Measurements from ENCODE around the gene HOXA3. TPM values are rescaled to one million over a fixed set of nuclear protein-coding genes. Genes with fewer than 3 reads are reported as not detected.
A peak's percentile ranks its signal among the peaks of the same experiment; 100 is the strongest.

Gene HOXA3
- total RNA-seq, 6 donors from 2014 or later = 0.20 to 11.4 (median 3.5) TPM

DNA sequence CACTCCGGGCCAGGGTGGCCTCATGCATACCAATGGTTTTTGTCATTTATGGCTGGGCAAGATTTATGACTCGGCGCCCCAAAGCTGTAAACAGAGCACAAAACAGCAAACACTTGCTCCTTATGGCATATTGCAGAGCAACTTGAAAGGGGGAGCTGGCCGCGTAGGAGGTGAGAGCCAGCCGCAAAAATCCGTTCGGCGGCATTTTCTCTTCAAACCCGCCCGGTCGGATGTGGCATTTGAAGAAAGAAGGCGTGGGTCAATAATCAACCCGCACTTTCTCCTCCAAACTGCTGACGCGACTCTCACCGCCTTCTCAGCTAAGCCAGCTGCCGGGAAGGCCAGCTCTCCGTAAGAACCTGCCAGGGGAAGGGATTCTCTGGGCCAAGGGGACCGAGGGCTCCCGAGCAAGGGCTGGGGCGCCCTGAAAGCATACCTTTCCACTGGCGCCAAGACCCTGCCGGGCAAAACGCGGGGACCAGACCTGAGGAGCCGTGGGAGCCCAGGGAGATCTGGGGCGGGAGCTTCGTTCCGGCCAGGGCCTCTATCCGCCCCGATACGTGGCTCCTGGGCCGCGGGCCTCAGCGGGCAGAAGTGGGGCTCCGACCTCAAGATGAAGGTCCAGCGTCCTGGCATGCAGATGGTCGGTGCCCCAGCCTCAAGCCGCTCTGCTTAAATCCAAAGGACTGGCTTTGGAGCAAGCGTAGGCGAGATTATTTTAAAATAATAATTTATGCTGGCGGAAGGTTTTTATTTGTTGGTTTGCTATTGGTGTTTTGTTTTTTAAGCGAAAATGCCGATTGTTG, 37.0 kb downstream of the HOXA3 start:
- no peak for ATAC-seq (ENCODE audit: low FRiP score in 2 of 2)
- TF ChIP-seq EP300 (IDR thresholded peaks at IDR 0.05) (no peak), POLR2A (IDR thresholded peaks at IDR 0.05) (no peak), POLR2AphosphoS5 (IDR thresholded peaks at IDR 0.05) (peak; percentile 12 to 21), CTCF (IDR thresholded peaks at IDR 0.05) (no peak)
- peak overlapping the region; percentile 87 to 95 (median 90) for H3K27ac ChIP-seq
- peak overlapping the region; percentile 29 to 59 (median 44) for H3K4me3 ChIP-seq
- H3K36me3 ChIP-seq = no peaks in the 10 kb centered on the region
- no peaks in the 10 kb centered on the region for H3K9me3 ChIP-seq
- WGBS, 2 donors = 43 to 54% methylated on average over 31 to 40 of the region's 45 CpGs
- DNase-seq = peak in 1 of 2 donors; percentile 77
- peaks cover 15 to 31% (median 25%) of the 10 kb centered on the region in 4 donors for H3K4me1 ChIP-seq
- H3K27me3 ChIP-seq = peaks cover 0 to 3% (median 1%) of the 10 kb centered on the region in 4 donors

- Histone ChIP-seq H3K4me1 (peaks cover 13 to 31% (median 25%) of the 10 kb centered on the region in 4 donors), H3K9me3 (no peaks in the 10 kb centered on the region), H3K27me3 (peaks cover 0 to 3% (median 1%) of the 10 kb centered on the region in 4 donors), H3K4me3 (peak overlapping the region; percentile 29 to 59 (median 44)), H3K36me3 (no peaks in the 10 kb centered on the region), H3K27ac (peak overlapping the region; percentile 87 to 95 (median 90))
- ATAC-seq (ENCODE audit: low FRiP score in 2 of 2) (no peak), DNase-seq (no peak)
- 29 to 39% methylated on average over 6 of the region's 6 CpGs for WGBS, 2 donors
- TF ChIP-seq POLR2AphosphoS5 (IDR thresholded peaks at IDR 0.05) = no peak
- no peak for TF ChIP-seq POLR2A (IDR thresholded peaks at IDR 0.05)
- no peak for TF ChIP-seq EP300 (IDR thresholded peaks at IDR 0.05)
- TF ChIP-seq CTCF (IDR thresholded peaks at IDR 0.05) = no peak
These were observed 37.5 kb downstream of the HOXA3 start for GRCh38 chr7:27114881-27115220.

- H3K36me3 ChIP-seq = no peaks in the 10 kb centered on the region
These were observed 38.2 kb downstream of the HOXA3 start for GRCh38 chr7:27113991-27114769.

DNA sequence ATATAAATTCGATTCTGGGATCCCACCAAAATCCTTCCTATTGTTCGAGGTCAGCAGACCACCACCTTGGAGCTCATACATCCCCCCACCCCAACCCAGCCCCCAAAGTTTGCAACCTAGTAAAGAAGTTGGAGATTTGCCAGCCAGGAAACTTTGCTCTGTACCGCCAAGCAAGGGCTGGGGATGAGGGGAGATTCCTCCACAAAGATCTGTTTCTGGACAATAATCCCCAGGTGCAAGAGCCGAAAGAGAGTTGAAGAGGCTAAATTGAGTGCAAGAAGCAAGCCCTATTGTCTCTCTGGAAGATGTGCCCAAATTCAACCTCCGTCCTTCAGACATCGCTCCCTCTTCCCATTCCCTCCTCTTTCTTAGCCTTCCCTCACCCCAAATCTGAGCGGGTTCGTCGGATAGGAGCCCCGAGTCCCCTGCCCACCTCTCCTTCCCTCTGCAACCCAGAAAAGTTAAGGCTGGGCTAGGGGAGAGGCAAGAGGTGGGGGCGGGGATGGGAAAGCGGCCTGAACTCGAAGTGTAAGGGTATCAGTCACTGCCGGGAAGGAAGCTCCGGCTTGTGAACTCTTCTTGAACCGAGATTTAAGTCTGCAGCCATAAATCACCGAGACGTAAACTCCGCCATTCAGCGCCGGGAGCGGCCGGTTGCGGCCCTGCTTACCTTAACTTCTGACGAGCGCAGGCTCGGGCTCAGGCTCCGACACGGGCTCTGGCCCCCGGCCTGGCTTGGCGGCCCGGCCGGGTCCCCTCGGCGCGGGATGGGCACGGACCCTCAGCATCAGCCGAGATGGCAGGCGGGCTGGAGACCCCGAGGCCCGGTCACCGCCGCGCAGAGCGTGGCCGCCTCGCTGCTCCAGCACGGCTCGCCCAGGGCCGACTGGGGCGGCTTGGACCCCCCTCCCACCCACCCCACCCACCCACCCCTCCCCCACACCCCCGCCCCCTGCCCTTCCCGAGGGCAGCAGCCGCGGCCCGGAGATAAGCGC, 39.1 kb downstream of the HOXA3 start:
- Histone ChIP-seq H3K4me1 (peaks cover 16 to 33% (median 28%) of the 10 kb centered on the region in 4 donors), H3K36me3 (no peaks in the 10 kb centered on the region), H3K27me3 (peaks cover 0 to 3% (median 1%) of the 10 kb centered on the region in 4 donors), H3K27ac (peak overlapping the region; percentile 89 to 95 (median 91)), H3K4me3 (peak overlapping the region; percentile 46 to 76 (median 60)), H3K9me3 (no peaks in the 10 kb centered on the region)
- peak in 1 of 2 donors; percentile 60 for ATAC-seq (ENCODE audit: low FRiP score in 2 of 2)
- TF ChIP-seq POLR2A (IDR thresholded peaks at IDR 0.05) (peak in 2 of 4 donors; percentile 25 to 41), EP300 (IDR thresholded peaks at IDR 0.05) (peak in 3 of 4 donors; percentile 62 to 71 (median 70)), POLR2AphosphoS5 (IDR thresholded peaks at IDR 0.05) (peak; percentile 78 to 80), CTCF (IDR thresholded peaks at IDR 0.05) (no peak)
- DNase-seq = peak in 1 of 2 donors; percentile 88
- WGBS, 2 donors = 39 to 63% methylated on average over 27 to 30 of the region's 57 CpGs

More at GRCh38 chr7:27113991-27114769, 38.2 kb downstream of the HOXA3 start:
- Histone ChIP-seq H3K27ac (peak overlapping the region; percentile 89 to 95 (median 91)), H3K27me3 (peaks cover 0 to 3% (median 1%) of the 10 kb centered on the region in 4 donors), H3K4me1 (peaks cover 11 to 32% (median 27%) of the 10 kb centered on the region in 4 donors), H3K9me3 (no peaks in the 10 kb centered on the region), H3K4me3 (peak overlapping the region; percentile 46 to 76 (median 60))
- TF ChIP-seq EP300 (IDR thresholded peaks at IDR 0.05) (no peak), POLR2AphosphoS5 (IDR thresholded peaks at IDR 0.05) (peak in 1 of 2 donors; percentile 15)
- WGBS, 2 donors = 21 to 38% methylated on average over 12 to 16 of the region's 26 CpGs
- DNase-seq (peak in 1 of 2 donors; percentile 80), ATAC-seq (ENCODE audit: low FRiP score in 2 of 2) (peak; percentile 3 to 60)
